ENCODE data around the gene SNX9. TPM values are rescaled to one million over a fixed set of nuclear protein-coding genes. Genes with fewer than 3 reads are reported as not detected.

Gene SNX9
- total RNA-seq, 2 donors from 2014 or later = 20.5 to 71.9 TPM

DNA sequence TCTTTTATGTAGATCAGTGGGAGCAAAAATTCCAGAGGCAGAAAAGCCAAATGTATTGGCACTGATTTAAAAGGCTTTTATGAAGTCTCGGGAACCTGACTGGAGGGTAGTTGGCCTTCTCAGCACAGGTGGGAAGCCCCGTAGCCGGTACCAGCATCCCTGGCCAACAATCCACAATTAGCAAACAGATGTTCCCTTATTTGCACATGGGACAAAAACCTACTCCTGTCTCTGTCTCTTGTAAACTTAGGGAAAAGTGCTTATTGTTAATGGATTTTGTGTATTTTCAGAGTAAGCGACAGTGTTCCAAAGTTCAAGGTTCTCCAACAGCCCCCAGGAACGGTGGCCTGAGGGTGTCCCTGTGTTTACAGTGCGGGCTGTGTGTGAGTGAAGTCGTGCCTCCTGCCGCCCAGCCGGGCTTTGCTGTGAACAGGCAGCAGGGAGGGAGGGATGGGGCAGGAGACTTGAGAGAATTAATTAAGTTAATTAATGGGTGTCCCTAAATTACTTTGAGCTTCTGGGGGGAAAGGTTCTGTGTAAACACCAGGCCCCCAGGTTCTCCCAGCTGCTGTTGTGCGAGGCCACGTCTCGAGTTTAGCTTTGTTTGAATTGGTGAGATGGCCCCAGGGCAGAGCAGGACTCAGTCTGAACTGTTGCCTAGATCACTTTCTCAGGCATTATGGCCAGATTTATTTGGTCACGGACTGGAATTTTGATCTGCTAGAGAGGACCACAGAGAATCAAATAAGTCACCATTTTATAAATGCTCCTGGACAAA, 162.5 kb downstream of the SNX9 start:
- Mint-ChIP-seq H3K36me3 (ENCODE audit: low read depth) (peaks cover 11% of the 10 kb centered on the region), H3K4me1 (peaks cover 12% of the 10 kb centered on the region), H3K27me3 (no peaks in the 10 kb centered on the region), H3K9me3 (no peaks in the 10 kb centered on the region), H3K4me3 (peak overlapping the region; percentile 87), H3K27ac (no peak overlapping the region)
- ATAC-seq (replicated peaks) = no peak

- ATAC-seq (replicated peaks) = no peak
- peaks cover 16% of the 10 kb centered on the region for H3K4me1 Mint-ChIP-seq
- H3K9me3 Mint-ChIP-seq = no peaks in the 10 kb centered on the region
- no peak overlapping the region for H3K27ac Mint-ChIP-seq
- peaks cover 3% of the 10 kb centered on the region for H3K36me3 Mint-ChIP-seq (ENCODE audit: low read depth)
- H3K4me3 Mint-ChIP-seq = no peak overlapping the region
- H3K27me3 Mint-ChIP-seq = no peaks in the 10 kb centered on the region
Observed at GRCh38 chr6:157987788-157988699, 165.0 kb downstream of the SNX9 start.

DNA sequence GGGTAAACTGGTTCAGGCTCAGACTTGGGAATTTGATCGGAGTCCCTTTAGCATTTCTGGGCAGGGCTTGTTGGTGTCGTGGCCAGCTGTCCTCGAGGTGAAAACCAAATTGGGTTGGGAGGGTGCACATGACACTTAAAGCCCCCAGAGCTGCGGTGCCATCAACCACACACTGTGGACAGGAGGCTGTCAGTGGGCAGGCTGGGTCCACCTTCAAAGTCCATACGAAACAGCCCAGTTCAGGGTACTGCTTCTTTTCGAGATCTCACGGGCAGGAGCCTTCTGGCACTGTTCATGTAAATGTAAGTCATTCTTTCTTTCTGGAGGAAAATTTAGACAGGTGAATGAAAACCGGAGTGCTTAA, 165.6 kb downstream of the SNX9 start:
- no peak for ATAC-seq (replicated peaks)
- peaks cover 13% of the 10 kb centered on the region for H3K4me1 Mint-ChIP-seq
- H3K27ac Mint-ChIP-seq = no peak overlapping the region
- H3K9me3 Mint-ChIP-seq = no peaks in the 10 kb centered on the region
- H3K36me3 Mint-ChIP-seq (ENCODE audit: low read depth) = no peaks in the 10 kb centered on the region
- H3K4me3 Mint-ChIP-seq = no peak overlapping the region
- H3K27me3 Mint-ChIP-seq = no peaks in the 10 kb centered on the region

DNA sequence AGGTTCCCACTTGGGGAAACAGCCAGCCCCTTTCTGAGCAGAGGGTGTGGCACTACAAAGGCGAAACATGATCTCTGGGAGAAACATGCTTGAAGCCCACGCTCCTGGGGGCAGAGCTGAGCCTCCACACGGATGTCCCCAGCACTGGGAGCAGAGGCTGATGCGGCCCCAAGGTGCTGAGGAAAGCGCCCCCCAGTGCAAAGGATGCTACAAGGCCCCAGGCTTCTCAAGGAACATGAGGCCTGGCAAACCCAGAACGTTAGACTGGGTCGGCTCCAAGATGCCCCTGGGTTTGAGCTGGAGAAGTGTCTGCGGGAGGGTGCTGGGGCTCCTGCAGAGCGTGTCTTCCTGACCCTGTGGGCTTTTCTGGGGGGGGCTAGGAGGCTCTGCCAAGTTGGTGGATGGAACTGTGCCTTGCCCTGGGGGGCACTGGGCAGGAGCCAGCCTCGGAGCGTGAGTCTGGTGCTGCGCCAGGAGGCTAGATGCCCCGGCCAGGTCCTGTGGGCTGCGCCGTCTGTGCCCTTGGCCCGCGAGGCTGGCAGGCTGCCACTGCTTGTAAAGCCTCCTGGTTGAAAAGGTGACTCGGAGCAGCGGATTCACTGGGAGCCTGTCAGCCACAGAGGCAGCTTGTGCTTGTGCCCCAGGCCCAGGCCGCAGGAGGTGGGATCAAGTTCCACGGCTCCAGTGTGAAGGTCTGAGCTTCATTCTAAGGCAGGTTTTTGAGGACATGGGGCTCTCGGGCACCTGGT, 166.7 kb downstream of the SNX9 start:
- Mint-ChIP-seq H3K36me3 (ENCODE audit: low read depth) (no peaks in the 10 kb centered on the region), H3K4me3 (peak overlapping the region; percentile 72), H3K9me3 (no peaks in the 10 kb centered on the region), H3K27ac (peak overlapping the region; percentile 84), H3K4me1 (peaks cover 18% of the 10 kb centered on the region), H3K27me3 (no peaks in the 10 kb centered on the region)
- ATAC-seq (replicated peaks) = peak; percentile 23

DNA sequence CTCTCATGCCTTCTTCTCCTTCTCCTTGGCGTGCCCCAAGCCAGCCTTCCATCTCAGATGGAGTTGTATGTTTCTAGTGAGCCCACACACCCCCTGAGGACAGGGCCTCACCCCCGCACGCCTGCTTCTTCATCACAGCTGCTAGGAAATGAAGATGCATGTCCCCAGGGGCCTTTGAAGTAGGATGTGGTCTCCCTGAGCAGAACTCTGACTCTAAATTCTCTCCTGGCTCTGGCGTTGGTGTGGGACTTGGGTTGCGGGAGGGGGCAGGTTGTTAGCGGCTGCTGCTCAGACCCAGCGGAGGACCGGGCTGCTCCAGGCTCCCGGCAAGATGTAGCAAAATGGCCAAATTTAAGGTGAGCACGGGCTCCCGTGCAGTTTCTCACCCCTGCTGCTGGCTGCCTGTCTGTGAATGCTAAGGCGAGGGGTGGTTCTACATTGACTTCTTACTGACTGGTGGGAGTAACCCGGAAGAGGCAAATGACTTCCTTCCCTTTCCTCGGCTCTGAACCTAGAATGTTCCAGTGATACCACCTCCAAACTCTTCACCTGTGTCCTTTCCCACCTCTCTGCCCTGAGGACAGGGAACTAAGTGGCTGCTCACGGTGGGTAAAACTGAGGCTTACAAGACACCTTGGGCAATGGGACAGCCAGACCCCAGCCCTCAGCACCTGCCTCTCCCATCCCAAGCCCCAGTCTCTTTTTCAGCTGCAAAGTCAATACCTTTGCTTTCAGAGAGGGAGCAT, 167.4 kb downstream of the SNX9 start:
- Mint-ChIP-seq H3K36me3 (ENCODE audit: low read depth) (no peaks in the 10 kb centered on the region), H3K4me1 (peaks cover 18% of the 10 kb centered on the region), H3K9me3 (no peaks in the 10 kb centered on the region), H3K27ac (peak overlapping the region; percentile 84), H3K27me3 (no peaks in the 10 kb centered on the region), H3K4me3 (peak overlapping the region; percentile 72)
- ATAC-seq (replicated peaks) = peak; percentile 74

- Mint-ChIP-seq H3K4me1 (peaks cover 18% of the 10 kb centered on the region), H3K36me3 (ENCODE audit: low read depth) (no peaks in the 10 kb centered on the region), H3K27ac (peak overlapping the region; percentile 84), H3K9me3 (no peaks in the 10 kb centered on the region), H3K27me3 (no peaks in the 10 kb centered on the region), H3K4me3 (peak overlapping the region; percentile 72)
- ATAC-seq (replicated peaks) = no peak
Observed at GRCh38 chr6:157991067-157991432, 168.0 kb downstream of the SNX9 start.

DNA sequence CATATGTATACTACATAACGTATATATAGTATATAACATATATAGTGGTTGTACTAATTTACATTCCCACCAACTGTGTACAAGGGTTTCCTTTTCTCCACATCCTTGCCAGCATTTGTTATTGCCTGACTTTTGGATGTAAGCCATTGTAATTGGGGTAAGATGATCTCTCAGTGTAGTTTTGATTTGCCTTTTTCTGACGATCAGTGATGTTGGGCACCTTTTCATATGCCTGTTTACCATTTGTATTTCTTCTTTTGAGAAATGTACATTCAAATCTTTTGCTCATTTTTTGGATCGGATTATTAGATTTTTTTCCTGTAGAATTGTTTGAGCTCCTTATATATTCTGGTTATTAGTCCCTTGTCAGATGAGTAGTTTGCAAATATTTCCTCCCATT, 170.0 kb downstream of the SNX9 start:
- Mint-ChIP-seq H3K27ac (no peak overlapping the region), H3K9me3 (no peaks in the 10 kb centered on the region), H3K4me1 (peaks cover 25% of the 10 kb centered on the region), H3K36me3 (ENCODE audit: low read depth) (no peaks in the 10 kb centered on the region), H3K4me3 (no peak overlapping the region), H3K27me3 (no peaks in the 10 kb centered on the region)
- ATAC-seq (replicated peaks) = no peak

DNA sequence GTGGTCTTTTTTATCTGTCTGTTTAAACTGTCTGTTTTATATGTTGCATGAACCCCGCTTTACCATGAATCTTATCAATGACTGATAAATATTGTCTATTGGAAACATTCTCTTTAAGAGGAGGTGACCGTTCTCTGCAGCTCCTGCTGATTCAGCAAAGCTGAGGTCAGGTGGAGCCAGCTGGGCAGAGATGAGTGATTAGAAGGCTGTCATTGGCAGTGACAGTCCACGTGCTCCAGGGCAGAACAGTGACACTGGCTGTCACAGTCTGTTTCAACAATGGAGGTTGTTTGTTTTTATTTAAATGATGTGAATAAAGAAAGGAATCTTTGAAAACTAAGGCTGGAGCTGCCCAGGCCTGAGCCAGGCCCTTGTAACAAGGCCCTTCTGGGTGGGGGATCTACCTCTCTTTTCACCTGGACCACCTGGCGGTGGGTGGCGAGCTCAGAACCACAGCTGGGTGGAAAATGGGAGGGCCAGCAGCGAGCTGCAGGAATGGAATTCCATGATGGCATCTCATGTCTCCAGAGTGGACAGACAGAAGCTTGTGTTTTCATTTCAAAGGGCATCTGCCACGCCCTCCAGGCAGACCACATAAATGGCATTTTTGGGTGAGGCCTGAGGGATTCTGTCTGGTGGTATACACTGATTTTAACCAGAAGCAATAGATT, 171.2 kb downstream of the SNX9 start:
- H3K4me1 Mint-ChIP-seq = peaks cover 30% of the 10 kb centered on the region
- H3K9me3 Mint-ChIP-seq = no peaks in the 10 kb centered on the region
- no peaks in the 10 kb centered on the region for H3K36me3 Mint-ChIP-seq (ENCODE audit: low read depth)
- no peak overlapping the region for H3K4me3 Mint-ChIP-seq
- H3K27ac Mint-ChIP-seq = no peak overlapping the region
- ATAC-seq (replicated peaks) = no peak
- no peaks in the 10 kb centered on the region for H3K27me3 Mint-ChIP-seq

Other genes starting within 250 kb of the SNX9 start
- gene SYNJ2, start 158.6 kb downstream of the SNX9 start, total RNA-seq = 10 to 100 TPM; 28.0 to 32.0 TPM

Data from activated T-helper 17 cell treated with anti-CD3 and anti-CD28 coated beads, Interleukin-2, amount 50 U/mL, for 72 hours (primary cell).